MM.1S (cell line): ENCODE data around the gene CCDC158.
"Not testable (repeated sequence)": the region's sequence is repeated elsewhere in the genome, so short reads cannot be mapped to it uniquely, and the experiment has no call there.

Experiments used
- DNase-seq: peaks from one replicate; pipeline ENCODE4 v3.0.0-alpha.2; 2015
- H2AFZ ChIP-seq: fragments of 300-600 bp; sonication (generic); 2 replicates; pipeline ENCODE4 v1.6.0; 2016; ENCODE audit warnings: antibody characterized with exemption, low read length
- H3F3A ChIP-seq: fragments of 300-600 bp; sonication (generic); 2 replicates; pipeline ENCODE4 v1.6.1; 2016; ENCODE audit warnings: mild to moderate bottlenecking, antibody characterized with exemption, low read length, moderate library complexity, mixed read lengths; ENCODE audit not compliant: insufficient read depth
- H3K27ac ChIP-seq: fragments of 300-600 bp; sonication (generic); 2 replicates; pipeline ENCODE4 v1.5.1; 2016; ENCODE audit warnings: mild to moderate bottlenecking, low read length
- H3K27me3 ChIP-seq: fragments of 300-600 bp; sonication (generic); replicated peaks from 2 replicates; pipeline ENCODE4 v1.6.0; 2016; ENCODE audit warnings: low read length; ENCODE audit not compliant: insufficient read depth
- H3K36me3 ChIP-seq: fragments of 300-600 bp; sonication (generic); replicated peaks from 2 replicates; pipeline ENCODE4 v1.6.1; 2016; ENCODE audit warnings: mild to moderate bottlenecking, low read length, mixed read lengths; ENCODE audit not compliant: insufficient read depth
- H3K4me1 ChIP-seq: fragments of 300-600 bp; sonication (generic); 2 replicates; pipeline ENCODE4 v1.6.1; 2016; ENCODE audit warnings: low read length, mixed read lengths
- H3K4me2 ChIP-seq: fragments of 300-600 bp; sonication (generic); 2 replicates; pipeline ENCODE4 v1.6.0; 2016; ENCODE audit warnings: low read depth, low read length
- H3K4me3 ChIP-seq: fragments of 300-600 bp; sonication (generic); 2 replicates; pipeline ENCODE4 v1.5.1; 2016; ENCODE audit warnings: low read length, mixed read lengths
- H3K79me2 ChIP-seq: fragments of 300-600 bp; sonication (generic); 2 replicates; pipeline ENCODE4 v1.6.1; 2016; ENCODE audit warnings: mixed run types, low read length, mixed read lengths
- H3K9ac ChIP-seq: fragments of 300-600 bp; sonication (generic); 2 replicates; pipeline ENCODE4 v1.6.1; 2016; ENCODE audit warnings: low read length, mixed read lengths
- H3K9me2 ChIP-seq: fragments of 300-600 bp; sonication (generic); replicated peaks from 2 replicates; pipeline ENCODE4 v1.6.1; 2016; ENCODE audit warnings: mild to moderate bottlenecking, low read length, mixed read lengths; ENCODE audit not compliant: insufficient read depth
- H3K9me3 ChIP-seq: fragments of 300-600 bp; sonication (generic); replicated peaks from 2 replicates; pipeline ENCODE4 v1.6.1; 2016; ENCODE audit warnings: mild to moderate bottlenecking, low read length, mixed read lengths; ENCODE audit not compliant: insufficient read depth
- H4K20me1 ChIP-seq: fragments of 300-600 bp; sonication (generic); 2 replicates; pipeline ENCODE4 v1.6.1; 2016; ENCODE audit warnings: mild to moderate bottlenecking, low read length, moderate library complexity, mixed read lengths; ENCODE audit not compliant: insufficient read depth
- CTCF ChIP-seq: fragments of 300-600 bp; sonication (generic); IDR thresholded peaks from 2 replicates; pipeline ENCODE4 v1.5.1; 2016; ENCODE audit warnings: antibody characterized with exemption, low read length, mixed read lengths
- EZH2 ChIP-seq: fragments of 300-600 bp; sonication (generic); optimal IDR thresholded peaks from 2 replicates; pipeline ENCODE3; 2017; ENCODE audit warnings: low read depth, mild to moderate bottlenecking, antibody characterized with exemption, low read length, mixed read lengths
- EZH2phosphoT487 ChIP-seq: fragments of 300-600 bp; sonication (generic); IDR thresholded peaks from 2 replicates; pipeline ENCODE4 v1.6.1; 2018; ENCODE audit warnings: antibody characterized with exemption, low read length

The CCDC158 gene

GRCh38 chr4:76430519-76431388 lies 9.8 kb upstream of the CCDC158 start:
- Histone ChIP-seq H3K9me2 (no peaks in the 10 kb centered on the region), H3K4me1 (no peaks in the 10 kb centered on the region), H3K27ac (no peak overlapping the region), H3K9ac (no peak overlapping the region), H3K79me2 (no peaks in the 10 kb centered on the region), H3K9me3 (no peaks in the 10 kb centered on the region), H4K20me1 (no peaks in the 10 kb centered on the region), H3F3A (peaks cover 4% of the 10 kb centered on the region; the same call in 1 of the 2 replicates), H3K4me2 (peak overlapping the region; percentile 30; the same call in 1 of the 2 replicates), H2AFZ (no peak overlapping the region; the same call in 1 of the 2 replicates), H3K36me3 (no peaks in the 10 kb centered on the region), H3K4me3 (no peak overlapping the region), H3K27me3 (no peaks in the 10 kb centered on the region)
- TF ChIP-seq EZH2 (no peak), CTCF (peak; percentile 72), EZH2phosphoT487 (no peak)
- peak; percentile 79 for DNase-seq

GRCh38 chr4:76429636-76430035 lies 8.7 kb upstream of the CCDC158 start:
- H3K9me2 ChIP-seq = no peaks in the 10 kb centered on the region
- no peak overlapping the region for H3K4me3 ChIP-seq
- H3F3A ChIP-seq = no peaks in the 10 kb centered on the region
- DNase-seq = peak; percentile 25
- no peaks in the 10 kb centered on the region for H3K4me1 ChIP-seq
- no peaks in the 10 kb centered on the region for H3K79me2 ChIP-seq
- no peak for TF ChIP-seq EZH2
- no peak for TF ChIP-seq EZH2phosphoT487
- no peak for TF ChIP-seq CTCF
- no peaks in the 10 kb centered on the region for H3K27me3 ChIP-seq
- no peak overlapping the region for H2AFZ ChIP-seq
- H3K4me2 ChIP-seq = no peak overlapping the region
- no peaks in the 10 kb centered on the region for H4K20me1 ChIP-seq
- H3K27ac ChIP-seq = no peak overlapping the region
- no peaks in the 10 kb centered on the region for H3K9me3 ChIP-seq
- no peaks in the 10 kb centered on the region for H3K36me3 ChIP-seq
- H3K9ac ChIP-seq = no peak overlapping the region

GRCh38 chr4:76426272-76426671 lies 5.3 kb upstream of the CCDC158 start:
- no peak overlapping the region for H2AFZ ChIP-seq
- H3K27me3 ChIP-seq = no peaks in the 10 kb centered on the region

GRCh38 chr4:76423159-76423558 lies 2.2 kb upstream of the CCDC158 start:
- H3K9me2 ChIP-seq, H3K4me2 ChIP-seq, DNase-seq, H3K36me3 ChIP-seq, H4K20me1 ChIP-seq, H3K9me3 ChIP-seq, H3F3A ChIP-seq, H3K9ac ChIP-seq, H3K4me1 ChIP-seq, H3K4me3 ChIP-seq, H3K27me3 ChIP-seq, H3K27ac ChIP-seq, H3K79me2 ChIP-seq, H2AFZ ChIP-seq: not testable (repeated sequence)

More at GRCh38 chr4:76426272-76426671, 5.3 kb upstream of the CCDC158 start:
- no peak overlapping the region for H3K4me3 ChIP-seq
- no peaks in the 10 kb centered on the region for H4K20me1 ChIP-seq
- H3K27ac ChIP-seq = no peak overlapping the region
- TF ChIP-seq EZH2phosphoT487 (no peak), CTCF (no peak), EZH2 (no peak)
- no peaks in the 10 kb centered on the region for H3K9me2 ChIP-seq
- no peaks in the 10 kb centered on the region for H3K79me2 ChIP-seq
- H3K9ac ChIP-seq = no peak overlapping the region
- no peaks in the 10 kb centered on the region for H3K4me1 ChIP-seq
- no peak for DNase-seq
- no peaks in the 10 kb centered on the region for H3K36me3 ChIP-seq
- H3F3A ChIP-seq = no peaks in the 10 kb centered on the region
- no peak overlapping the region for H3K4me2 ChIP-seq
- no peaks in the 10 kb centered on the region for H3K9me3 ChIP-seq
